Activated CD8-positive, alpha-beta memory T cell treated with anti-CD3 and anti-CD28 coated beads, Interleukin-2, amount 50 U/mL, for 4 hours (primary cell): ENCODE data around the gene PRSS56.

Source experiments
- DNase-seq: peaks from one replicate; pipeline ENCODE4 v3.0.0-alpha.2; 2020

The PRSS56 gene

GRCh38 chr2:232574674-232575403, 54.7 kb downstream of the PRSS56 start:
- no peak for DNase-seq
